H1 (cell line): ENCODE results near the gene AHI1. TPM values are rescaled to one million over a fixed set of nuclear protein-coding genes. Genes with fewer than 3 reads are reported as not detected.

Experiments used
- ATF3 ChIP-seq: IDR thresholded peaks from 2 replicates; pipeline ENCODE4 v1.6.1; 2011; ENCODE audit warnings: low read depth, mild to moderate bottlenecking, low read length; ENCODE audit not compliant: insufficient read depth
- BCL11A ChIP-seq, 2 experiments: IDR thresholded peaks; one replicate each; pipeline ENCODE4 v1.6.1; 2011; ENCODE audit warnings: low read depth in 2 of 2, low read length in 2 of 2, mild to moderate bottlenecking in 2 of 2
- CBX5 ChIP-seq: fragments of 300-800, 300-1000 bp; sonication (generic); IDR thresholded peaks from 2 replicates; pipeline ENCODE4 v1.7.1; 2016; ENCODE audit warnings: antibody characterized with exemption, low read length, low read depth
- CEBPB ChIP-seq: IDR thresholded peaks from 2 replicates; pipeline ENCODE4 v1.6.1; 2012; ENCODE audit warnings: low read depth, low read length
- CHD2 ChIP-seq: IDR thresholded peaks from 2 replicates; pipeline ENCODE4 v1.6.1; 2012; ENCODE audit warnings: low read length, improper control_type of control experiment
- CREB1 ChIP-seq: IDR thresholded peaks from 2 replicates; pipeline ENCODE4 v1.6.1; 2012; ENCODE audit warnings: inconsistent platforms
- CTCF ChIP-seq, 3 experiments: IDR thresholded peaks; 1 replicate in 2 of 3; 2 replicates in 1 of 3; pipeline versions ENCODE4 v1.5.1 to v1.6.1; 2011; ENCODE audit warnings: low read length in 3 of 3, mild to moderate bottlenecking in 3 of 3, inconsistent platforms in 2 of 3, low read depth in 1 of 3, moderate library complexity in 1 of 3; ENCODE audit not compliant: insufficient read depth in 1 of 3; ENCODE audit errors: control extremely low read depth in 1 of 3
- EGR1 ChIP-seq: IDR thresholded peaks from 2 replicates; pipeline ENCODE4 v1.6.1; 2011; ENCODE audit warnings: low read depth, low read length, borderline replicate concordance
- GTF2F1 ChIP-seq: IDR thresholded peaks from 2 replicates; pipeline ENCODE4 v1.6.1; 2012; ENCODE audit warnings: low read depth, low read length, improper control_type of control experiment, borderline replicate concordance
- HDAC2 ChIP-seq, 2 experiments: fragments of 300-600 bp in 1 of 2; sonication (generic) in 1 of 2; IDR thresholded peaks; 2 replicates each; pipeline ENCODE4 v1.6.1; 2011 to 2012; ENCODE audit warnings: low read depth in 2 of 2, low read length in 2 of 2, mild to moderate bottlenecking in 2 of 2, moderate library complexity in 2 of 2, borderline replicate concordance in 1 of 2, inconsistent platforms in 1 of 2
- HDAC6 ChIP-seq: IDR thresholded peaks from one replicate; pipeline ENCODE4 v1.7.1; 2012; ENCODE audit warnings: low read depth, mild to moderate bottlenecking, inconsistent platforms, low read length, moderate library complexity
- JUND ChIP-seq: IDR thresholded peaks from 2 replicates; pipeline ENCODE4 v1.6.1; 2011; ENCODE audit warnings: mild to moderate bottlenecking, improper control_type of control experiment, low read length
- KDM5A ChIP-seq: fragments of 200-600 bp; IDR thresholded peaks from 2 replicates; pipeline ENCODE4 v1.7.1; 2012; ENCODE audit warnings: mild to moderate bottlenecking, low read length, inconsistent platforms, mixed read lengths
- PHF8 ChIP-seq: fragments of 200-600 bp; sonication (generic); conservative IDR thresholded peaks from 2 replicates; pipeline ENCODE4 v1.7.1; 2012; ENCODE audit warnings: low read depth, mild to moderate bottlenecking, inconsistent platforms, low read length, moderate library complexity
- RBBP5 ChIP-seq: IDR thresholded peaks from 2 replicates; pipeline ENCODE4 v1.7.1; 2012; ENCODE audit warnings: low read depth, mild to moderate bottlenecking, inconsistent platforms, low read length, moderate library complexity, borderline replicate concordance
- RXRA ChIP-seq: IDR thresholded peaks from 2 replicates; pipeline ENCODE4 v1.6.1; 2011; ENCODE audit warnings: low read depth, mild to moderate bottlenecking, low read length, moderate library complexity; ENCODE audit not compliant: insufficient read depth
- SIN3A ChIP-seq, 2 experiments: IDR thresholded peaks in 1 of 2; conservative IDR thresholded peaks in 1 of 2; 2 replicates each; pipeline ENCODE4 v1.6.1; 2011 to 2012; ENCODE audit warnings: low read length in 2 of 2, improper control_type of control experiment in 1 of 2, low read depth in 1 of 2, mild to moderate bottlenecking in 1 of 2
- TAF7 ChIP-seq: optimal IDR thresholded peaks from 2 replicates; pipeline ENCODE3; 2011; ENCODE audit warnings: low read depth, mild to moderate bottlenecking, inconsistent platforms, low read length, moderate library complexity, borderline replicate concordance
- TCF12 ChIP-seq: IDR thresholded peaks from 2 replicates; pipeline ENCODE4 v1.6.1; 2011; ENCODE audit warnings: low read depth, mild to moderate bottlenecking, low read length
- TEAD4 ChIP-seq: IDR thresholded peaks from 2 replicates; pipeline ENCODE4 v1.6.1; 2012; ENCODE audit warnings: low read depth, low read length, inconsistent platforms, mixed read lengths
- YY1 ChIP-seq: IDR thresholded peaks from 2 replicates; pipeline ENCODE4 v1.6.1; 2011; ENCODE audit warnings: low read depth, mild to moderate bottlenecking, low read length
- polyA plus RNA-seq, 7 experiments: library from polyadenylated mRNA; depleted of rRNA in 3 of 7; stranded (reverse) in 5 of 7; unstranded in 2 of 7; fragments of >200 nt in 5 of 7; fragments of 200-250 nt in 2 of 7; gene quantifications; 1 replicate in 5 of 7; 2 replicates in 1 of 7; 4 replicates in 1 of 7; pipeline versions ENCODE4 v1.2.1 to v1.2.3, GENCODE V29; 2011 to 2013; ENCODE audit warnings: missing spikeins in 2 of 7, mixed read lengths in 2 of 7
- total RNA-seq: library from RNA; stranded (reverse); fragmentation: NEBNext Ultra II Directional; extraction: Animal tissue kit (Norgen Biotek cat#: 25700); gene quantifications from 2 replicates; pipeline ENCODE4 v1.2.1, GENCODE V29; 2021

The AHI1 gene
- total and polyA plus RNA-seq, 2 of the 8 experiments (the other 6 are each of a cell fraction or from before 2014, with no cell fraction given) = 4.2 to 19.6 TPM

DNA sequence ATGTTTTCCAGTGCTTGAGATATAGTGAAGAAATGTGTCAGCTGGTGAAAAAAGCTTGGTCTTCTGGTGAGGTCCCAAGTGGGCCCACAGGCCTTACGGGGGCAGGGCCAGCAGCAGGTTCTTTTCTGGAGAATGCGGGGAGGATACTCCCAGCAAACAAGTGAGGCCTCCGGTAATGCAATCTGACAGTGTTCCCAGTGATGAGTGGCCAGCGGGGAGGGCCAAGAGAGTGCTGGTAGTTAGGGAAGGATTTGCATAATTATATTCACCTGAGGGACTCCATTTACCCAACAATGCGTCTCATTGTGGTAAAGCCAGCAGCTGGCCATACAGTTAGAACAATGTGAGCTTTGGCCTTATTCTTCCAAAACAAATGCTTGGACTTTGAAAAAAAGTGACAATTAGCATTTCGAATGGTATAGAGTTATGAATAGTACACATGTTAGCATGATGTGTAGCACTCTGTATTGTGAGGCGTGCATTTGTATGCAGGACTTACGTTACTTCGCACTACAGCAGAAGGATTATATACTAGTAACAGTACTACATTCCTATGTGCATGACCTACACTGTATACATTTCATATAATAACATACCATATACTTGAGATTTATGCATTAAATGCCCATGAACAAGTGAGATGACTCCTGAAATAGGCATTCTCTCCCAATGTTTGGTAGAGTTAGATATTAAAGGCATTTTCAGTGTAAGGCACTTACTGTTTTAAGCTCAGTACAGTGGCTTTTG lies 246.6 kb downstream of the AHI1 start (continued):
- TF ChIP-seq CBX5 (no peak), CTCF (IDR thresholded peaks at IDR 0.05; ENCODE audit: control extremely low read depth in 1 of 3, insufficient read depth in 1 of 3, low read depth in 1 of 3, low read length in 3 of 3) (no peak), CREB1 (no peak), HDAC6 (no peak), BCL11A (IDR thresholded peaks at IDR 0.05; ENCODE audit: low read depth in 2 of 2, low read length in 2 of 2) (peak; percentile 1 to 37), GTF2F1 (no peak), CEBPB (0 out of 2 replicates have a peak, but pooled peaks have one; percentile 27), JUND (no peak), EGR1 (no peak), KDM5A (no peak), HDAC2 (IDR thresholded peaks at IDR 0.05; ENCODE audit: borderline replicate concordance in 1 of 2, low read depth in 2 of 2, low read length in 2 of 2) (peak in 1 of 2 experiments; percentile 51; a peak in 1 of 4 replicates), SIN3A (conservative IDR thresholded peaks at IDR 0.05 in 1 of 2, IDR thresholded peaks at IDR 0.05 in 1 of 2; ENCODE audit: low read depth in 1 of 2, low read length in 2 of 2) (no peak), RBBP5 (no peak), TEAD4 (0 out of 2 replicates have a peak, but pooled peaks have one; percentile 17), ATF3 (no peak), YY1 (0 out of 2 replicates have a peak, but pooled peaks have one; percentile 56), CHD2 (no peak), PHF8 (0 out of 2 replicates have a peak, but pooled peaks have one; percentile 27), TAF7 (no peak), TCF12 (0 out of 2 replicates have a peak, but pooled peaks have one; percentile 49), RXRA (no peak)
